Vagina (tissue), 2 donors: ENCODE results near the gene CLEC16A.

ENCODE experiments used
- POLR2A ChIP-seq, 2 donors: fragments of 450-650 bp; IDR thresholded peaks; one replicate each; pipeline ENCODE4 v1.6.1; 2017; ENCODE audit warnings: antibody characterized with exemption in 2 of 2, mild to moderate bottlenecking in 2 of 2, moderate library complexity in 2 of 2
- POLR2AphosphoS5 ChIP-seq, 2 donors: sonication (generic); formaldehyde crosslinking; IDR thresholded peaks; one replicate each; pipeline ENCODE4 v1.9.0; 2017; ENCODE audit warnings: antibody characterized with exemption in 2 of 2, mild to moderate bottlenecking in 2 of 2, low read depth in 1 of 2; ENCODE audit not compliant: insufficient read depth in 1 of 2
- TF ChIP-seq, protein P1 (sequence below), 3 experiments: fragments of 450-650 bp in 2 of 3; fragments of 200-600 bp in 1 of 3; sonication (generic) in 1 of 3; IDR thresholded peaks; one replicate each; pipeline ENCODE4 v1.5.1; 2017 to 2019; ENCODE audit warnings: antibody characterized with exemption in 3 of 3, mild to moderate bottlenecking in 2 of 3, moderate library complexity in 2 of 3

DNA sequence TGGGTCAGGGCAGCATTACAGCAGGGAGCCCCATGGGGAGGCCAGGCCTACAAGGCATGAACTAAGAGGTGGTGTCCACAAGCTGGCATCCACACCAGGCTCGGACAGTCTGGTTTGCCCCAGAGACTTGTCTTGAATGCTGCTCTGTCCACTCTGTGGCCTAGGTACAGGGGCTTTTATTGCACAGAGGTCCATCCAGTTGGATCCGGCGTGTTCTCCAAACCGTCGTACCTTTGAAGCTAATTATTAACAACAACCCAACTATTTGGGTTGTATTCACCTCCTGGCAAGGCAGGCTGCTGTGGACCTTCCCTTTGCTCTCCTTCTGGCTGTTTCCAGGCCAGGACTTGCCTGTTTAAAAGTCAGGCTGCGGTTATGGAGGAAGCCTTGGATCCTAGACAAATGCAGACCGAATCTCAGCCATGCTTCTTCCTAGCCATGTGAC is 123.4 kb downstream of the CLEC16A start:
- TF ChIP-seq, protein P1, sequence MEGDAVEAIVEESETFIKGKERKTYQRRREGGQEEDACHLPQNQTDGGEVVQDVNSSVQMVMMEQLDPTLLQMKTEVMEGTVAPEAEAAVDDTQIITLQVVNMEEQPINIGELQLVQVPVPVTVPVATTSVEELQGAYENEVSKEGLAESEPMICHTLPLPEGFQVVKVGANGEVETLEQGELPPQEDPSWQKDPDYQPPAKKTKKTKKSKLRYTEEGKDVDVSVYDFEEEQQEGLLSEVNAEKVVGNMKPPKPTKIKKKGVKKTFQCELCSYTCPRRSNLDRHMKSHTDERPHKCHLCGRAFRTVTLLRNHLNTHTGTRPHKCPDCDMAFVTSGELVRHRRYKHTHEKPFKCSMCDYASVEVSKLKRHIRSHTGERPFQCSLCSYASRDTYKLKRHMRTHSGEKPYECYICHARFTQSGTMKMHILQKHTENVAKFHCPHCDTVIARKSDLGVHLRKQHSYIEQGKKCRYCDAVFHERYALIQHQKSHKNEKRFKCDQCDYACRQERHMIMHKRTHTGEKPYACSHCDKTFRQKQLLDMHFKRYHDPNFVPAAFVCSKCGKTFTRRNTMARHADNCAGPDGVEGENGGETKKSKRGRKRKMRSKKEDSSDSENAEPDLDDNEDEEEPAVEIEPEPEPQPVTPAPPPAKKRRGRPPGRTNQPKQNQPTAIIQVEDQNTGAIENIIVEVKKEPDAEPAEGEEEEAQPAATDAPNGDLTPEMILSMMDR (IDR thresholded peaks at IDR 0.05) = no peak
- TF ChIP-seq POLR2AphosphoS5 (IDR thresholded peaks at IDR 0.05; ENCODE audit: insufficient read depth in 1 of 2, low read depth in 1 of 2) = no peak
- no peak for TF ChIP-seq POLR2A (IDR thresholded peaks at IDR 0.05)
